ENCODE data around the gene NEU4. TPM values are rescaled to one million over a fixed set of nuclear protein-coding genes. Genes with fewer than 3 reads are reported as not detected.
A peak's percentile ranks its signal among the peaks of the same experiment; 100 is the strongest.

The NEU4 gene
- total RNA-seq, 2 experiments from 2014 or later: 0.37 TPM; not detected in 1

- H3K4me3 Mint-ChIP-seq: peak overlapping the region; percentile 37
- H3K36me3 Mint-ChIP-seq (ENCODE audit: low read depth): no peaks in the 10 kb centered on the region
- no peaks in the 10 kb centered on the region for H3K9me3 Mint-ChIP-seq
- peaks cover 33% of the 10 kb centered on the region for H3K4me1 Mint-ChIP-seq
- H3K27me3 Mint-ChIP-seq: peaks cover 15% of the 10 kb centered on the region
- DNase-seq: peak; percentile 42
- peak overlapping the region; percentile 75 for H3K27ac Mint-ChIP-seq
- ChIA-PET POLR2A (no interaction called here), CTCF (no interaction called here)
These were observed 33.7 kb downstream of the NEU4 start for GRCh38 chr2:241842620-241843211.

- no peak for DNase-seq
- ChIA-PET CTCF (interaction anchor here (0.9 to 1.3 kb wide), 2 partner anchors 16 to 141 kb away, joined by 3 to 10 read pairs; partner anchors contain the start of gene ING5), POLR2A (no interaction called here)
- Mint-ChIP-seq H3K27me3 (peaks cover 11% of the 10 kb centered on the region), H3K9me3 (no peaks in the 10 kb centered on the region), H3K27ac (peak overlapping the region; percentile 75), H3K36me3 (ENCODE audit: low read depth) (no peaks in the 10 kb centered on the region), H3K4me3 (peak overlapping the region; percentile 37), H3K4me1 (peaks cover 33% of the 10 kb centered on the region)
These were observed 34.5 kb downstream of the NEU4 start for GRCh38 chr2:241843321-241844065.

GRCh38 chr2:241844066-241844728, 35.2 kb downstream of the NEU4 start:
- Mint-ChIP-seq H3K27me3 (peaks cover 9% of the 10 kb centered on the region), H3K4me3 (peak overlapping the region; percentile 65), H3K36me3 (ENCODE audit: low read depth) (no peaks in the 10 kb centered on the region), H3K4me1 (peaks cover 33% of the 10 kb centered on the region), H3K27ac (peak overlapping the region; percentile 86), H3K9me3 (no peaks in the 10 kb centered on the region)
- DNase-seq: peak; percentile 74
- POLR2A ChIA-PET: no interaction called here
- CTCF ChIA-PET: interaction anchor here (0.6 to 1.3 kb wide), 5 partner anchors 16 to 695 kb away, joined by 3 to 10 read pairs (median 3); partner anchors contain the start of genes ING5 and PASK

GRCh38 chr2:241844831-241845578, 36.0 kb downstream of the NEU4 start:
- Mint-ChIP-seq H3K4me3 (peak overlapping the region; percentile 65), H3K27ac (peak overlapping the region; percentile 46), H3K36me3 (ENCODE audit: low read depth) (no peaks in the 10 kb centered on the region), H3K27me3 (peaks cover 6% of the 10 kb centered on the region), H3K9me3 (no peaks in the 10 kb centered on the region), H3K4me1 (peaks cover 33% of the 10 kb centered on the region)
- POLR2A ChIA-PET: no interaction called here
- CTCF ChIA-PET: interaction anchor here (0.6 to 1.3 kb wide), 5 partner anchors 15 to 696 kb away, joined by 3 to 10 read pairs (median 3); partner anchors contain the start of gene PASK
- DNase-seq: no peak

- Mint-ChIP-seq H3K27me3 (peaks cover 6% of the 10 kb centered on the region), H3K36me3 (ENCODE audit: low read depth) (no peaks in the 10 kb centered on the region), H3K9me3 (no peaks in the 10 kb centered on the region), H3K27ac (peak overlapping the region; percentile 63), H3K4me3 (no peak overlapping the region), H3K4me1 (peaks cover 33% of the 10 kb centered on the region)
- ChIA-PET CTCF (interaction anchor here (1.0 kb wide), 1 partner anchor 14 kb away, joined by 3 read pairs; no protein-coding TSS in a partner anchor), POLR2A (no interaction called here)
- DNase-seq: no peak
These were observed 37.4 kb downstream of the NEU4 start for GRCh38 chr2:241846406-241846805.

GRCh38 chr2:241848761-241849615, 40.0 kb downstream of the NEU4 start:
- POLR2A ChIA-PET: no interaction called here
- Mint-ChIP-seq H3K4me1 (peaks cover 24% of the 10 kb centered on the region), H3K27ac (no peak overlapping the region), H3K27me3 (no peaks in the 10 kb centered on the region), H3K4me3 (no peak overlapping the region), H3K9me3 (no peaks in the 10 kb centered on the region), H3K36me3 (ENCODE audit: low read depth) (no peaks in the 10 kb centered on the region)
- CTCF ChIA-PET: no interaction called here
- DNase-seq: no peak

GRCh38 chr2:241849616-241850543, 40.9 kb downstream of the NEU4 start:
- H3K27ac Mint-ChIP-seq: no peak overlapping the region
- POLR2A ChIA-PET: no interaction called here
- CTCF ChIA-PET: no interaction called here
- no peak for DNase-seq
- no peaks in the 10 kb centered on the region for H3K27me3 Mint-ChIP-seq
- no peaks in the 10 kb centered on the region for H3K36me3 Mint-ChIP-seq (ENCODE audit: low read depth)
- no peaks in the 10 kb centered on the region for H3K9me3 Mint-ChIP-seq
- H3K4me1 Mint-ChIP-seq: peaks cover 17% of the 10 kb centered on the region
- H3K4me3 Mint-ChIP-seq: no peak overlapping the region

- H3K9me3 Mint-ChIP-seq: no peaks in the 10 kb centered on the region
- H3K27me3 Mint-ChIP-seq: no peaks in the 10 kb centered on the region
- ChIA-PET POLR2A (no interaction called here), CTCF (no interaction called here)
- peaks cover 9% of the 10 kb centered on the region for H3K4me1 Mint-ChIP-seq
- H3K27ac Mint-ChIP-seq: no peak overlapping the region
- H3K36me3 Mint-ChIP-seq (ENCODE audit: low read depth): no peaks in the 10 kb centered on the region
- H3K4me3 Mint-ChIP-seq: no peak overlapping the region
- no peak for DNase-seq
These were observed 41.7 kb downstream of the NEU4 start for GRCh38 chr2:241850544-241851324.

- Mint-ChIP-seq H3K36me3 (ENCODE audit: low read depth) (no peaks in the 10 kb centered on the region), H3K4me3 (no peak overlapping the region), H3K4me1 (peaks cover 2% of the 10 kb centered on the region), H3K9me3 (no peaks in the 10 kb centered on the region), H3K27me3 (no peaks in the 10 kb centered on the region), H3K27ac (no peak overlapping the region)
- no peak for DNase-seq
- CTCF ChIA-PET: no interaction called here
- POLR2A ChIA-PET: no interaction called here
These were observed 42.5 kb downstream of the NEU4 start for GRCh38 chr2:241851325-241852115.

- H3K27ac Mint-ChIP-seq: no peak overlapping the region
- DNase-seq: no peak
These were observed 43.4 kb downstream of the NEU4 start for GRCh38 chr2:241852116-241852980.

More at GRCh38 chr2:241852116-241852980, 43.4 kb downstream of the NEU4 start:
- Mint-ChIP-seq H3K9me3 (no peaks in the 10 kb centered on the region), H3K27me3 (no peaks in the 10 kb centered on the region), H3K36me3 (ENCODE audit: low read depth) (no peaks in the 10 kb centered on the region), H3K4me1 (no peaks in the 10 kb centered on the region), H3K4me3 (no peak overlapping the region)
- POLR2A ChIA-PET: no interaction called here
- CTCF ChIA-PET: no interaction called here
